Measurements from ENCODE around the gene ZBTB2. TPM values are rescaled to one million over a fixed set of nuclear protein-coding genes. Genes with fewer than 3 reads are reported as not detected.
"Not testable (repeated sequence)": the region's sequence is repeated elsewhere in the genome, so short reads cannot be mapped to it uniquely, and the experiment has no call there.

Gene ZBTB2
- total RNA-seq, 1 donor, result 10.8 TPM

GRCh38 chr6:151385177-151385576 is 6.2 kb downstream of the ZBTB2 start:
- no peak for TF ChIP-seq CTCF (IDR thresholded peaks at IDR 0.05; ENCODE audit: insufficient read depth, low read depth, low read length)
- no peak for DNase-seq (ENCODE audit: low read depth)
- no peak overlapping the region for H3K4me3 ChIP-seq (ENCODE audit: low read depth, low read length)

- TF ChIP-seq CTCF (IDR thresholded peaks at IDR 0.05; ENCODE audit: insufficient read depth, low read depth, low read length), result no peak
- no peak for DNase-seq (ENCODE audit: low read depth)
- no peak overlapping the region for H3K4me3 ChIP-seq (ENCODE audit: low read depth, low read length)
Observed at GRCh38 chr6:151384151-151384550, 7.2 kb downstream of the ZBTB2 start.

GRCh38 chr6:151382631-151383030 is 8.7 kb downstream of the ZBTB2 start:
- H3K4me3 ChIP-seq (ENCODE audit: low read depth, low read length); DNase-seq (ENCODE audit: low read depth): not testable (repeated sequence)

- no peak overlapping the region for H3K4me3 ChIP-seq (ENCODE audit: low read depth, low read length)
- TF ChIP-seq CTCF (IDR thresholded peaks at IDR 0.05; ENCODE audit: insufficient read depth, low read depth, low read length), result no peak
- no peak for DNase-seq (ENCODE audit: low read depth)
Observed at GRCh38 chr6:151381722-151382121, 9.6 kb downstream of the ZBTB2 start.

GRCh38 chr6:151380848-151381205 is 10.5 kb downstream of the ZBTB2 start:
- DNase-seq (ENCODE audit: low read depth), result no peak
- H3K4me3 ChIP-seq (ENCODE audit: low read depth, low read length), result no peak overlapping the region
- TF ChIP-seq CTCF (IDR thresholded peaks at IDR 0.05; ENCODE audit: insufficient read depth, low read depth, low read length), result no peak

GRCh38 chr6:151379933-151380847 is 11.2 kb downstream of the ZBTB2 start:
- no peak for DNase-seq (ENCODE audit: low read depth)
- TF ChIP-seq CTCF (IDR thresholded peaks at IDR 0.05; ENCODE audit: insufficient read depth, low read depth, low read length), result no peak
- H3K4me3 ChIP-seq (ENCODE audit: low read depth, low read length), result peak overlapping the region; percentile 29

- no peak for TF ChIP-seq CTCF (IDR thresholded peaks at IDR 0.05; ENCODE audit: insufficient read depth, low read depth, low read length)
- H3K4me3 ChIP-seq (ENCODE audit: low read depth, low read length), result no peak overlapping the region
- no peak for DNase-seq (ENCODE audit: low read depth)
Observed at GRCh38 chr6:151377095-151377494, 14.3 kb downstream of the ZBTB2 start.
